ENCODE data around the gene ZCCHC7. TPM values are rescaled to one million over a fixed set of nuclear protein-coding genes. Genes with fewer than 3 reads are reported as not detected.
"Not testable (repeated sequence)": the region's sequence is repeated elsewhere in the genome, so short reads cannot be mapped to it uniquely, and the experiment has no call there.

Gene ZCCHC7
- total RNA-seq, 1 donor from 2014 or later, result 25.1 TPM

GRCh38 chr9:37163299-37163698 is 42.9 kb downstream of the ZCCHC7 start:
- Histone ChIP-seq H3K4me3 (no peak overlapping the region), H3K27ac (no peak overlapping the region), H3K4me1 (peaks cover 0 to 1% of the 10 kb centered on the region in 2 donors), H3K36me3 (peaks cover 5 to 22% of the 10 kb centered on the region in 2 donors), H3K27me3 (no peaks in the 10 kb centered on the region), H3K9me3 (no peaks in the 10 kb centered on the region)
- no peak for TF ChIP-seq CTCF (IDR thresholded peaks at IDR 0.05)
- no peak for DNase-seq (ENCODE audit: low spot score in 2 of 2)
- intact Hi-C loops (cut with DNase I), result no loop called here

DNA sequence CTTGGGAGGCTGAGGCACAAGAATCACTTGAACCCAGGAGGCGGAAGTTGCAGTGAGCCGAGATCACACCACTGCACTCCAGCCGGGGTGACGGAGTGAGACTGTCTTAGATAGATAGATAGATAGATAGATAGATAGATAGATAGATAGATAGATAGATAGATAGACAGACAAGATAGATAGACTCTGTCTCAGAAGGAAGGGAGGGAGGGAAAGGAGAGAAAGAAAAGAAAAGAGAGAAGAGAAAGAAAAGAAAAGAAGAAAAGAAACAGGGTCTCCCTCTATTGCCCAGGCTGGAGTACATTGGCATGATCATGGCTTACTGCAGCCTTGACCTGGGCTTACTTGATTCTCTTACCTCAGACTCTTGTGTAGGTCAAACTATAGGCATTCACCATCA is 44.0 kb downstream of the ZCCHC7 start:
- H3K4me3 ChIP-seq; H3K27me3 ChIP-seq; H3K4me1 ChIP-seq; DNase-seq (ENCODE audit: low spot score in 2 of 2); H3K27ac ChIP-seq; H3K9me3 ChIP-seq; intact Hi-C loops (cut with DNase I): not testable (repeated sequence)
- H3K36me3 ChIP-seq, result peaks cover 5 to 22% of the 10 kb centered on the region in 2 donors

DNA sequence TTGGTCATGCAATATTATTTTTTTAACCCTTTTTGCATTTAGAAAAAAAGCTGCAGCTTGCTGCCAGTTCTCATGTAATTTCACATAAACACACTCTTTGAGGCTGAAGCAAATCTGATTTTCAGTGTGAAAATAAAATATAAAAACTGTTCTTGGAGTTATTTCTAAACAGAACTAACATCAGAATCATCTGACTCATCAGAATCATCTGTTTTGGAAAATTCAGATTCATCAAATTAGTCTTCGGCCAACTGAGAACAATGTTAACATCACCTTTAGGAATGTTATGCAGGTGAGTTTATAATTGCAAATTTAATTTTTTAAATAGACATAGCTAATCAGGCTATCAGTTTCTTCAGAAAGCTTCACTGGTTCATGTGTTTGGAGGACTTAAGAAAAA is 45.3 kb downstream of the ZCCHC7 start:
- Histone ChIP-seq H3K4me3 (no peak overlapping the region), H3K27ac (no peak overlapping the region), H3K9me3 (no peaks in the 10 kb centered on the region), H3K4me1 (peaks cover 0 to 4% of the 10 kb centered on the region in 2 donors), H3K36me3 (peaks cover 0 to 18% of the 10 kb centered on the region in 2 donors), H3K27me3 (no peaks in the 10 kb centered on the region)
- DNase-seq (ENCODE audit: low spot score in 2 of 2), result no peak
- intact Hi-C loops (cut with DNase I), result no loop called here
- no peak for TF ChIP-seq CTCF (IDR thresholded peaks at IDR 0.05)

DNA sequence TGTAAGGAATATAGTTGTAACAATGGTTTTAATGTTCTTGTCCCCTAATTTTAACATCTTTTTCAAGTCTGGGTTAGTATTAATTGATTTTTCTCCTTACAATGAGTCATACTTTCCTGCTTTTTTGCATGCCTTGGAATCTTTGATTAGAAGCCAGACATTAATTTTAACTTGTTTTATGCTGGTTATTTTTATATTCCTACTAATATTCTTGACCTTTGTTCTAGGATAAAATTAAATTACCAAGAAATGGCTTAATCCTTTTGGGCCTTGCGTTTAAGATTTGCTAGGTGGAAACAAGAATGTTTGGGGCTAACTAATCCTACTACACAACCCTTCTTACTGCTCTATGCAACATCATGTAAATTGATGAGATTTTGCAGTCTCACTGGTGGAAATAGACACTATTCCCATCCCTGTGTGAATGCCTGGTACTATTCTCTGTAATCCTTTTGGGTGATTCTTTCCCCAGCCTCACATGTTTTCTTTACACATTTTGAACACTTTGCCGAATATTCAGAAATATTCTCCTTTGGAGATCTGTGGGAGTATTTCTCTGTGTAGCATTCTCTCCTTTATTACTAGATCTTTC is 47.2 kb downstream of the ZCCHC7 start:
- Histone ChIP-seq H3K27me3 (no peaks in the 10 kb centered on the region), H3K9me3 (no peaks in the 10 kb centered on the region), H3K36me3 (peaks cover 0 to 14% of the 10 kb centered on the region in 2 donors), H3K4me1 (peaks cover 0 to 4% of the 10 kb centered on the region in 2 donors), H3K27ac (no peak overlapping the region), H3K4me3 (no peak overlapping the region)
- DNase-seq (ENCODE audit: low spot score in 2 of 2), result no peak
- TF ChIP-seq CTCF (IDR thresholded peaks at IDR 0.05), result no peak
- intact Hi-C loops (cut with DNase I), result no loop called here

- no peaks in the 10 kb centered on the region for H3K27me3 ChIP-seq
- no peak overlapping the region for H3K27ac ChIP-seq
- intact Hi-C loops (cut with DNase I), result no loop called here
- H3K4me3 ChIP-seq, result no peak overlapping the region
- no peak for DNase-seq (ENCODE audit: low spot score in 2 of 2)
- TF ChIP-seq CTCF (IDR thresholded peaks at IDR 0.05), result no peak
- H3K36me3 ChIP-seq, result no peaks in the 10 kb centered on the region
- peaks cover 0 to 4% of the 10 kb centered on the region in 2 donors for H3K4me1 ChIP-seq
- H3K9me3 ChIP-seq, result no peaks in the 10 kb centered on the region
Measured at GRCh38 chr9:37172557-37172956, 52.2 kb downstream of the ZCCHC7 start.

GRCh38 chr9:37174247-37174646 is 53.9 kb downstream of the ZCCHC7 start:
- no peaks in the 10 kb centered on the region for H3K27me3 ChIP-seq
- no peak for TF ChIP-seq CTCF (IDR thresholded peaks at IDR 0.05)
- H3K27ac ChIP-seq, result no peak overlapping the region
- DNase-seq (ENCODE audit: low spot score in 2 of 2), result no peak
- H3K4me3 ChIP-seq, result no peak overlapping the region
- H3K4me1 ChIP-seq, result no peaks in the 10 kb centered on the region
- intact Hi-C loops (cut with DNase I), result no loop called here
- H3K36me3 ChIP-seq, result no peaks in the 10 kb centered on the region
- no peaks in the 10 kb centered on the region for H3K9me3 ChIP-seq
